GM23338 (cell line): Measurements from ENCODE around the gene PTPRN2. TPM values are rescaled to one million over a fixed set of nuclear protein-coding genes. Genes with fewer than 3 reads are reported as not detected.

Experiments
- ATAC-seq: fragments of 200-7000 bp; cut with Tn5 transposase; 3 replicates; pipeline ENCODE4 v1.9.1; 2020
- DNase-seq: peaks from one replicate; pipeline ENCODE4 v3.0.0-alpha.2; 2015; ENCODE audit warnings: low spot score
- H2AFZ ChIP-seq: fragments of 200-600 bp; sonication (generic); 2 replicates; pipeline ENCODE4 v1.8.0; 2016; ENCODE audit warnings: antibody characterized with exemption, mild to moderate bottlenecking, moderate library complexity
- H3F3A ChIP-seq: fragments of 200-600 bp; sonication (generic); replicated peaks from 2 replicates; pipeline ENCODE4 v1.8.0; 2017; ENCODE audit warnings: antibody characterized with exemption, mixed run types, low read depth
- H3K27ac ChIP-seq: fragments of 200-600 bp; sonication (generic); 2 replicates; pipeline ENCODE4 v1.6.1; 2016; ENCODE audit warnings: low read depth
- H3K27me3 ChIP-seq: fragments of 200-600 bp; sonication (generic); 2 replicates; pipeline ENCODE4 v1.8.0; 2016; ENCODE audit warnings: mild to moderate bottlenecking, mixed run types, moderate library complexity; ENCODE audit not compliant: insufficient read depth
- H3K36me3 ChIP-seq: fragments of 200-600 bp; sonication (generic); 2 replicates; pipeline ENCODE4 v1.8.0; 2016; ENCODE audit warnings: mild to moderate bottlenecking; ENCODE audit not compliant: insufficient read depth
- H3K4me1 ChIP-seq: fragments of 200-600 bp; sonication (generic); 2 replicates; pipeline ENCODE4 v1.8.0; 2016; ENCODE audit warnings: mild to moderate bottlenecking, moderate library complexity; ENCODE audit not compliant: insufficient read depth
- H3K4me2 ChIP-seq: fragments of 200-600 bp; sonication (generic); 2 replicates; pipeline ENCODE4 v1.7.1; 2017; ENCODE audit warnings: mixed run types
- H3K4me3 ChIP-seq: fragments of 200-600 bp; sonication (generic); 2 replicates; pipeline ENCODE4 v1.6.1; 2016; ENCODE audit warnings: mixed run types
- H3K79me2 ChIP-seq: fragments of 200-600 bp; sonication (generic); replicated peaks from 2 replicates; pipeline ENCODE4 v1.8.0; 2017; ENCODE audit warnings: mild to moderate bottlenecking; ENCODE audit not compliant: insufficient read depth
- H3K9me2 ChIP-seq: fragments of 200-600 bp; sonication (generic); 2 replicates; pipeline ENCODE4 v1.8.0; 2017; ENCODE audit not compliant: insufficient read depth
- H4K20me1 ChIP-seq: fragments of 200-600 bp; sonication (generic); replicated peaks from 2 replicates; pipeline ENCODE4 v1.8.0; 2017; ENCODE audit warnings: mild to moderate bottlenecking; ENCODE audit not compliant: insufficient read depth
- H3K27ac Mint-ChIP-seq: 2 replicates; pipeline ENCODE4 v1.8.0; 2020; ENCODE audit warnings: inconsistent platforms, mild to moderate bottlenecking, moderate library complexity, mixed read lengths
- H3K27me3 Mint-ChIP-seq: 3 replicates; pipeline ENCODE4 v1.8.0; 2022; ENCODE audit warnings: low read depth, mild to moderate bottlenecking, moderate library complexity, mixed read lengths, inconsistent platforms; ENCODE audit not compliant: insufficient read depth, poor library complexity
- H3K36me3 Mint-ChIP-seq: 3 replicates; pipeline ENCODE4 v1.8.0; 2021; ENCODE audit warnings: low read depth, mild to moderate bottlenecking, inconsistent platforms, moderate library complexity, mixed read lengths
- H3K4me1 Mint-ChIP-seq: 3 replicates; pipeline ENCODE4 v1.8.0; 2020; ENCODE audit warnings: mild to moderate bottlenecking, inconsistent platforms, mixed read lengths
- H3K4me3 Mint-ChIP-seq: 3 replicates; pipeline ENCODE4 v1.8.0; 2021; ENCODE audit warnings: moderate library complexity, mild to moderate bottlenecking, inconsistent platforms, mixed read lengths
- H3K9me3 Mint-ChIP-seq: 3 replicates; pipeline ENCODE4 v1.8.0; 2020; ENCODE audit warnings: moderate library complexity, mild to moderate bottlenecking, inconsistent platforms, mixed read lengths
- CREB1 ChIP-seq: fragments of 250-450 bp; sonication (Bioruptor Pico); IDR thresholded peaks from 2 replicates; pipeline ENCODE4 v1.5.0; 2020; ENCODE audit warnings: low read depth, mild to moderate bottlenecking, moderate library complexity
- EZH2phosphoT487 ChIP-seq: fragments of 200-600 bp; sonication (generic); IDR thresholded peaks from one replicate; pipeline ENCODE4 v1.8.1; 2018; ENCODE audit warnings: antibody characterized with exemption; ENCODE audit not compliant: unreplicated experiment
- NANOG ChIP-seq: IDR thresholded peaks from 2 replicates; pipeline ENCODE4 v1.6.1; 2016; ENCODE audit warnings: antibody characterized with exemption, borderline replicate concordance
- POLR2AphosphoS5 ChIP-seq: IDR thresholded peaks from 2 replicates; pipeline ENCODE4 v1.6.1; 2016; ENCODE audit warnings: antibody characterized with exemption, low read depth
- STAT1 ChIP-seq: IDR thresholded peaks from one replicate; pipeline ENCODE4 v1.6.1; 2016; ENCODE audit warnings: antibody characterized with exemption; ENCODE audit not compliant: unreplicated experiment
- ZNF114 ChIP-seq: fragments of 250-450 bp; sonication (Bioruptor Pico); IDR thresholded peaks from 2 replicates; pipeline ENCODE4 v1.5.0; 2020; ENCODE audit warnings: mild to moderate bottlenecking, moderate library complexity
- polyA plus RNA-seq: library from polyadenylated mRNA; unstranded; fragments of >200 nt; fragmentation: Nextera tagmentation; extraction: Ambion mirVana; gene quantifications from 2 replicates; pipeline ENCODE4 v1.2.1, GENCODE V29; 2016
- total RNA-seq: library from RNA; depleted of rRNA; stranded (reverse); fragments of >200 nt; shearing (Covaris generic); gene quantifications from 2 replicates; pipeline ENCODE4 v1.2.3, GENCODE V29; 2014
- TF ChIP-seq, protein P1 (sequence below), 2 experiments: fragments of 200-600 bp in 1 of 2; sonication (generic) in 1 of 2; conservative IDR thresholded peaks; 2 replicates each; pipeline versions ENCODE4 v1.5.1 to v1.6.1; 2016 to 2017; ENCODE audit warnings: antibody characterized with exemption in 2 of 2, low read depth in 2 of 2, mild to moderate bottlenecking in 2 of 2, moderate library complexity in 1 of 2
- TF ChIP-seq, protein P2 (sequence below): fragments of 250-450 bp; sonication (Bioruptor Pico); IDR thresholded peaks from 2 replicates; pipeline ENCODE4 v1.5.0; 2020; ENCODE audit warnings: mild to moderate bottlenecking, moderate library complexity

PTPRN2 gene
- total and polyA plus RNA-seq, 2 experiments from 2014 or later = 0.87 to 4.0 TPM

DNA sequence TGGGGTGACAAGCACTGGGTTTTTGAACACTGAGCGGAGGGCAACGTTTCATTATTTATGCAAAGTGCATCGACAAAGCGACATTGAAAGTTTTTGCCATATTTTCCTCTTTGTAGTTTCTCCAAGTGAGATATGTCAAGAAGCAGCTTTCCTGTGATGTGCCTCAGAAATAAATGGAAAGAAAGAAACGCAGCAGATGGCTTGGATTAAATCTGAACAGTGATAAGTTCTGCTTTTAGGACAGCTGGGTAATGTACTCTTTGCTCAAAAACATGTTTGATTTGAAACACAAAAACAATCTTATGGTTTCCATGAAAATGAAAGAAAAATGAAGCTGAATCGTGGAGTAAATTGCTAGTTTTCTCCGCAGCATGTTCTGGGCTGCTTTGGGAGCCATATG, 166.3 kb downstream of the PTPRN2 start:
- Mint-ChIP-seq H3K4me3 (no peak overlapping the region), H3K36me3 (peaks cover 38% of the 10 kb centered on the region), H3K9me3 (peaks cover 80% of the 10 kb centered on the region), H3K4me1 (no peaks in the 10 kb centered on the region), H3K27ac (no peak overlapping the region), H3K27me3 (peaks cover 6% of the 10 kb centered on the region)
- Histone ChIP-seq H3K36me3 (no peaks in the 10 kb centered on the region), H3K4me1 (no peaks in the 10 kb centered on the region), H3K27ac (no peak overlapping the region), H2AFZ (no peak overlapping the region), H3K4me2 (no peak overlapping the region), H3K9me2 (0 out of 2 replicates have a peak, but pooled peaks cover 1% of the 10 kb centered on the region), H3K79me2 (no peaks in the 10 kb centered on the region), H4K20me1 (no peaks in the 10 kb centered on the region), H3K27me3 (no peaks in the 10 kb centered on the region), H3F3A (no peaks in the 10 kb centered on the region), H3K4me3 (no peak overlapping the region)
- no peak for TF ChIP-seq STAT1
- TF ChIP-seq, protein P1, sequence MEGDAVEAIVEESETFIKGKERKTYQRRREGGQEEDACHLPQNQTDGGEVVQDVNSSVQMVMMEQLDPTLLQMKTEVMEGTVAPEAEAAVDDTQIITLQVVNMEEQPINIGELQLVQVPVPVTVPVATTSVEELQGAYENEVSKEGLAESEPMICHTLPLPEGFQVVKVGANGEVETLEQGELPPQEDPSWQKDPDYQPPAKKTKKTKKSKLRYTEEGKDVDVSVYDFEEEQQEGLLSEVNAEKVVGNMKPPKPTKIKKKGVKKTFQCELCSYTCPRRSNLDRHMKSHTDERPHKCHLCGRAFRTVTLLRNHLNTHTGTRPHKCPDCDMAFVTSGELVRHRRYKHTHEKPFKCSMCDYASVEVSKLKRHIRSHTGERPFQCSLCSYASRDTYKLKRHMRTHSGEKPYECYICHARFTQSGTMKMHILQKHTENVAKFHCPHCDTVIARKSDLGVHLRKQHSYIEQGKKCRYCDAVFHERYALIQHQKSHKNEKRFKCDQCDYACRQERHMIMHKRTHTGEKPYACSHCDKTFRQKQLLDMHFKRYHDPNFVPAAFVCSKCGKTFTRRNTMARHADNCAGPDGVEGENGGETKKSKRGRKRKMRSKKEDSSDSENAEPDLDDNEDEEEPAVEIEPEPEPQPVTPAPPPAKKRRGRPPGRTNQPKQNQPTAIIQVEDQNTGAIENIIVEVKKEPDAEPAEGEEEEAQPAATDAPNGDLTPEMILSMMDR (conservative IDR thresholded peaks at IDR 0.05; ENCODE audit: low read depth in 2 of 2) = no peak
- TF ChIP-seq ZNF114 (CRISPR knock-in tag) = no peak
- TF ChIP-seq CREB1 = no peak
- no peak for TF ChIP-seq NANOG
- no peak for TF ChIP-seq EZH2phosphoT487
- no peak for TF ChIP-seq POLR2AphosphoS5
- TF ChIP-seq, protein P2, sequence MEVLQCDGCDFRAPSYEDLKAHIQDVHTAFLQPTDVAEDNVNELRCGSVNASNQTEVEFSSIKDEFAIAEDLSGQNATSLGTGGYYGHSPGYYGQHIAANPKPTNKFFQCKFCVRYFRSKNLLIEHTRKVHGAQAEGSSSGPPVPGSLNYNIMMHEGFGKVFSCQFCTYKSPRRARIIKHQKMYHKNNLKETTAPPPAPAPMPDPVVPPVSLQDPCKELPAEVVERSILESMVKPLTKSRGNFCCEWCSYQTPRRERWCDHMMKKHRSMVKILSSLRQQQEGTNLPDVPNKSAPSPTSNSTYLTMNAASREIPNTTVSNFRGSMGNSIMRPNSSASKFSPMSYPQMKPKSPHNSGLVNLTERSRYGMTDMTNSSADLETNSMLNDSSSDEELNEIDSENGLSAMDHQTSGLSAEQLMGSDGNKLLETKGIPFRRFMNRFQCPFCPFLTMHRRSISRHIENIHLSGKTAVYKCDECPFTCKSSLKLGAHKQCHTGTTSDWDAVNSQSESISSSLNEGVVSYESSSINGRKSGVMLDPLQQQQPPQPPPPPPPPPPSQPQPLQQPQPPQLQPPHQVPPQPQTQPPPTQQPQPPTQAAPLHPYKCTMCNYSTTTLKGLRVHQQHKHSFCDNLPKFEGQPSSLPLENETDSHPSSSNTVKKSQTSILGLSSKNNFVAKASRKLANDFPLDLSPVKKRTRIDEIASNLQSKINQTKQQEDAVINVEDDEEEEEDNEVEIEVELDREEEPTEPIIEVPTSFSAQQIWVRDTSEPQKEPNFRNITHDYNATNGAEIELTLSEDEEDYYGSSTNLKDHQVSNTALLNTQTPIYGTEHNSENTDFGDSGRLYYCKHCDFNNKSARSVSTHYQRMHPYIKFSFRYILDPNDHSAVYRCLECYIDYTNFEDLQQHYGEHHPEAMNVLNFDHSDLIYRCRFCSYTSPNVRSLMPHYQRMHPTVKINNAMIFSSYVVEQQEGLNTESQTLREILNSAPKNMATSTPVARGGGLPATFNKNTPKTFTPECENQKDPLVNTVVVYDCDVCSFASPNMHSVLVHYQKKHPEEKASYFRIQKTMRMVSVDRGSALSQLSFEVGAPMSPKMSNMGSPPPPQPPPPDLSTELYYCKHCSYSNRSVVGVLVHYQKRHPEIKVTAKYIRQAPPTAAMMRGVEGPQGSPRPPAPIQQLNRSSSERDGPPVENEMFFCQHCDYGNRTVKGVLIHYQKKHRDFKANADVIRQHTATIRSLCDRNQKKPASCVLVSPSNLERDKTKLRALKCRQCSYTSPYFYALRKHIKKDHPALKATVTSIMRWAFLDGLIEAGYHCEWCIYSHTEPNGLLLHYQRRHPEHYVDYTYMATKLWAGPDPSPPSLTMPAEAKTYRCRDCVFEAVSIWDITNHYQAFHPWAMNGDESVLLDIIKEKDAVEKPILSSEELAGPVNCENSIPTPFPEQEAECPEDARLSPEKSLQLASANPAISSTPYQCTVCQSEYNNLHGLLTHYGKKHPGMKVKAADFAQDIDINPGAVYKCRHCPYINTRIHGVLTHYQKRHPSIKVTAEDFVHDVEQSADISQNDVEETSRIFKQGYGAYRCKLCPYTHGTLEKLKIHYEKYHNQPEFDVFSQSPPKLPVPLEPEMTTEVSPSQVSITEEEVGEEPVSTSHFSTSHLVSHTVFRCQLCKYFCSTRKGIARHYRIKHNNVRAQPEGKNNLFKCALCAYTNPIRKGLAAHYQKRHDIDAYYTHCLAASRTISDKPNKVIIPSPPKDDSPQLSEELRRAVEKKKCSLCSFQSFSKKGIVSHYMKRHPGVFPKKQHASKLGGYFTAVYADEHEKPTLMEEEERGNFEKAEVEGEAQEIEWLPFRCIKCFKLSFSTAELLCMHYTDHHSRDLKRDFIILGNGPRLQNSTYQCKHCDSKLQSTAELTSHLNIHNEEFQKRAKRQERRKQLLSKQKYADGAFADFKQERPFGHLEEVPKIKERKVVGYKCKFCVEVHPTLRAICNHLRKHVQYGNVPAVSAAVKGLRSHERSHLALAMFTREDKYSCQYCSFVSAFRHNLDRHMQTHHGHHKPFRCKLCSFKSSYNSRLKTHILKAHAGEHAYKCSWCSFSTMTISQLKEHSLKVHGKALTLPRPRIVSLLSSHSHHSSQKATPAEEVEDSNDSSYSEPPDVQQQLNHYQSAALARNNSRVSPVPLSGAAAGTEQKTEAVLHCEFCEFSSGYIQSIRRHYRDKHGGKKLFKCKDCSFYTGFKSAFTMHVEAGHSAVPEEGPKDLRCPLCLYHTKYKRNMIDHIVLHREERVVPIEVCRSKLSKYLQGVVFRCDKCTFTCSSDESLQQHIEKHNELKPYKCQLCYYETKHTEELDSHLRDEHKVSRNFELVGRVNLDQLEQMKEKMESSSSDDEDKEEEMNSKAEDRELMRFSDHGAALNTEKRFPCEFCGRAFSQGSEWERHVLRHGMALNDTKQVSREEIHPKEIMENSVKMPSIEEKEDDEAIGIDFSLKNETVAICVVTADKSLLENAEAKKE (CRISPR knock-in tag) = no peak
- DNase-seq (no peak), ATAC-seq (no peak)
